ENCODE results near the gene PIGX. TPM values are rescaled to one million over a fixed set of nuclear protein-coding genes. Genes with fewer than 3 reads are reported as not detected.

PIGX gene
- total RNA-seq, 1 experiment from 2014 or later, result 31.2 TPM

- Mint-ChIP-seq H3K4me1 (ENCODE audit: low read depth, unreplicated experiment) (no peaks in the 10 kb centered on the region), H3K36me3 (ENCODE audit: insufficient read depth, unreplicated experiment) (peaks cover 12% of the 10 kb centered on the region), H3K9me3 (ENCODE audit: low read depth, unreplicated experiment) (no peaks in the 10 kb centered on the region), H3K27me3 (ENCODE audit: unreplicated experiment) (no peaks in the 10 kb centered on the region), H3K4me3 (ENCODE audit: low read depth, unreplicated experiment) (no peak overlapping the region), H3K27ac (ENCODE audit: unreplicated experiment) (no peak overlapping the region)
- BruUV-seq (replicated peaks), result no TSS peak
- no peak for DNase-seq
- TF ChIP-seq CTCF (IDR thresholded peaks at IDR 0.05; ENCODE audit: unreplicated experiment), result no peak
- intact Hi-C loops (cut with micrococcal nuclease; ENCODE audit: unreplicated experiment), result no loop called here
- CTCF ChIA-PET, result no interaction called here
Observed at GRCh38 chr3:196735751-196736150, 23.6 kb downstream of the PIGX start.

DNA sequence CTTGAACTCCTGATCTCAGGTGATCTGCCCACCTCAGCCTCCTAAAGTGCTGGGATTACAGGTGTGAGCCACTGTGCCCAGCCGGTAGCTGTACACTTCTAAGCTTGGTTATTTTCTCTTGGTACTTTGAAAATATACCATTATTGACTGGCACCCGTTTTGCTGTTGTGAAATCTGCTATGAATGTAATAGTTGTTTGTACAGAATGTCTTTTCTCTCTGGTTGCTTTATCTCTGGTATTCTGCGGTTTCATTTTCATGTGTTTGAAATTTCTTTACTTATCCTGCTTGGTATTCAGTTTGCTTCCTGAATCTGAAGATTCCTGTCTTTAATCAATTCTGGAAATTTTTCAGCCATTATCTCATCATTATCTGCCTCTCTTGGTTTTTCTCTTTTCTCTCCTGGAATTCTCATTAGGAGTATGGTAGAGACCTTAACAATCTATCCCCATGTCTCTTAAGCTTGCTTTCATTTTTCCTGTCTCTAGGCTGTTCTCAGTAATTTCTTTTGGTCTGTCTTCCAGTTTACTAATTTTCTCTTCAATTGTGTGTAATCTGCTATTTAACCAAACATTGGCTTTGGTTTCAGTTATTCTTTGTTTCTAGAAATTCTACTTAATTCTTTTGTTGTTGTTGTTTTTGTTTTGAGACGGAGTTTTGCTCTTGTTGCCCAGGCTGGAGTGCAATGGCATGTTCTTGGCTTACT, 24.6 kb downstream of the PIGX start:
- Mint-ChIP-seq H3K9me3 (ENCODE audit: low read depth, unreplicated experiment) (no peaks in the 10 kb centered on the region), H3K4me1 (ENCODE audit: low read depth, unreplicated experiment) (no peaks in the 10 kb centered on the region), H3K4me3 (ENCODE audit: low read depth, unreplicated experiment) (no peak overlapping the region), H3K36me3 (ENCODE audit: insufficient read depth, unreplicated experiment) (peaks cover 22% of the 10 kb centered on the region), H3K27me3 (ENCODE audit: unreplicated experiment) (no peaks in the 10 kb centered on the region), H3K27ac (ENCODE audit: unreplicated experiment) (no peak overlapping the region)
- no TSS peak for BruUV-seq (replicated peaks)
- no peak for DNase-seq
- intact Hi-C loops (cut with micrococcal nuclease; ENCODE audit: unreplicated experiment), result no loop called here
- CTCF ChIA-PET, result interaction anchor here (0.7 kb wide), 1 partner anchor 10 kb away, joined by 4 read pairs; no protein-coding TSS in a partner anchor
- no peak for TF ChIP-seq CTCF (IDR thresholded peaks at IDR 0.05; ENCODE audit: unreplicated experiment)

DNA sequence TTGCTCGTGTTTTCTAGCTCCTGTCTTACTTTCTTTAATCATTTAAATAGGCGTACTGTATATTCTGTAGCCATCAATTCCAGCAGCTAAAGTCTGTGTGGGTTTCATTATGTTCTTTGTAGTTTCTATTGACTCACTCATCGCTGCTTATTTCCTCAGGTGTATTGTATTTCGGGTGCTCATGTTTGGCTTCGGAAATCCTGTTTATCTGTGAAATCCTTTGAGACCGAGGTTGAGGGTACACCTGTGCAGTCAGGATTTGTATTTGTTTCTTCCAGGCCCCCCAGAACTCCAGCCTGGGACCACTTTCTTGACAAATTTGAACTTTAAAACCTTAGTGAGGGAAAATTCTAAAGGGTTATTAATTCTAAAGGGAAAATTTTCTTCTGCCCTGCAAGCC, 25.5 kb downstream of the PIGX start:
- Mint-ChIP-seq H3K27ac (ENCODE audit: unreplicated experiment) (no peak overlapping the region), H3K4me3 (ENCODE audit: low read depth, unreplicated experiment) (no peak overlapping the region), H3K36me3 (ENCODE audit: insufficient read depth, unreplicated experiment) (peaks cover 22% of the 10 kb centered on the region), H3K27me3 (ENCODE audit: unreplicated experiment) (no peaks in the 10 kb centered on the region), H3K9me3 (ENCODE audit: low read depth, unreplicated experiment) (no peaks in the 10 kb centered on the region), H3K4me1 (ENCODE audit: low read depth, unreplicated experiment) (no peaks in the 10 kb centered on the region)
- no peak for TF ChIP-seq CTCF (IDR thresholded peaks at IDR 0.05; ENCODE audit: unreplicated experiment)
- BruUV-seq (replicated peaks), result no TSS peak
- intact Hi-C loops (cut with micrococcal nuclease; ENCODE audit: unreplicated experiment), result no loop called here
- CTCF ChIA-PET, result no interaction called here
- DNase-seq, result no peak

- peak within 1 kb of the TSS; percentile 96 for H3K4me3 Mint-ChIP-seq (ENCODE audit: low read depth, unreplicated experiment)
- intact Hi-C loops (cut with micrococcal nuclease; ENCODE audit: unreplicated experiment), result loop anchor here (5.0 kb wide), 1 partner anchor 52 kb away; no protein-coding TSS in a partner anchor
Observed at GRCh38 chr3:196739671-196740480, 27.7 kb downstream of the PIGX start, which contains the start of gene PAK2. Gene PAK2, plus strand, starts transcription at chr3:196739857. Its CDS starts 42,790 bp downstream, at chr3:196782647.

More at GRCh38 chr3:196739671-196740480, 27.7 kb downstream of the PIGX start, which contains the start of gene PAK2:
- Mint-ChIP-seq H3K9me3 (ENCODE audit: low read depth, unreplicated experiment) (no peaks in the 10 kb centered on the region), H3K36me3 (ENCODE audit: insufficient read depth, unreplicated experiment) (peaks cover 22% of the 10 kb centered on the region), H3K27ac (ENCODE audit: unreplicated experiment) (peak within 1 kb of the TSS; percentile 93), H3K4me1 (ENCODE audit: low read depth, unreplicated experiment) (no peaks in the 10 kb centered on the region), H3K27me3 (ENCODE audit: unreplicated experiment) (no peaks in the 10 kb centered on the region)
- TF ChIP-seq CTCF (IDR thresholded peaks at IDR 0.05; ENCODE audit: unreplicated experiment), result no peak
- CTCF ChIA-PET, result interaction anchor here (0.5 to 1.5 kb wide), 6 partner anchors 14 to 154 kb away, joined by 3 to 9 read pairs (median 4); no protein-coding TSS in a partner anchor
- TSS peak; percentile 15 for BruUV-seq (replicated peaks)
- DNase-seq, result peak; percentile 92
